ENCODE results near the gene IGFLR1.

GRCh38 chr19:35722461-35722860 is 19.8 kb downstream of the IGFLR1 start:
- TF ChIP-seq CTCF (IDR thresholded peaks at IDR 0.05; ENCODE audit: low read length) (no peak), EZH2 (IDR thresholded peaks at IDR 0.05; ENCODE audit: borderline replicate concordance, low read length) (no peak)

All from OCI-LY1 (cell line).